ENCODE results near the gene NAA16. TPM values are rescaled to one million over a fixed set of nuclear protein-coding genes. Genes with fewer than 3 reads are reported as not detected.

The NAA16 gene
- total RNA-seq, 1 experiment from 2014 or later, result 32.4 TPM

DNA sequence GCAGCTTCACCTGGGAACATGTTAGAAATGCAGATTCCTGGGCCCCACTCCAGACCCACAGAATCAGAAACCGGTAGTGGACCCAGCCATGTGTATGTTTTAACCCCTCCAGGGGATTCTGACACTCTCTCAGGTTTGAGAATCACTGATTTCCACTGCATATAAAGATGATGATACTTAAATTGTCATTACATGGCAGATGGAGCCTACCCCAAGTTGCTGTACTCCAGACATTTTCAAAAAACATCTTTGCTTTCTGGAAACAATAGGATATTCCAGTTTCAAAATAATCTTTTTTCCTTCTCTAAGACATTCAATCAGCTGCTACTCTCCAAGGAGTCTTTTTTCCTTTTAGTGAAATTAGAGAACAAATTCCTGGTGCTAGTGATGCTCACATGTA lies 97.7 kb downstream of the NAA16 start:
- Mint-ChIP-seq H3K9me3 (ENCODE audit: unreplicated experiment) (no peaks in the 10 kb centered on the region), H3K27me3 (ENCODE audit: insufficient read depth, unreplicated experiment) (no peaks in the 10 kb centered on the region), H3K4me1 (ENCODE audit: low read depth, unreplicated experiment) (no peaks in the 10 kb centered on the region), H3K36me3 (ENCODE audit: insufficient read depth, unreplicated experiment) (no peaks in the 10 kb centered on the region), H3K4me3 (ENCODE audit: unreplicated experiment) (no peak overlapping the region), H3K27ac (ENCODE audit: unreplicated experiment) (no peak overlapping the region)
- H3K4me3 ChIP-seq (ENCODE audit: low read depth, low read length), result no peak overlapping the region
- H3K36me3 ChIP-seq (ENCODE audit: control insufficient read depth, insufficient read depth, low read length), result no peaks in the 10 kb centered on the region
- POLR2A ChIA-PET, result no interaction called here
- H3K9me3 ChIP-seq, result no peaks in the 10 kb centered on the region
- no TSS peak for BruUV-seq (replicated peaks)
- H3K4me1 ChIP-seq, result 0 out of 2 replicates have a peak, but pooled peaks cover 4% of the 10 kb centered on the region
- H3K27me3 ChIP-seq (replicated peaks; ENCODE audit: control insufficient read depth, insufficient read depth, low read length), result no peaks in the 10 kb centered on the region
- TF ChIP-seq, protein P1, sequence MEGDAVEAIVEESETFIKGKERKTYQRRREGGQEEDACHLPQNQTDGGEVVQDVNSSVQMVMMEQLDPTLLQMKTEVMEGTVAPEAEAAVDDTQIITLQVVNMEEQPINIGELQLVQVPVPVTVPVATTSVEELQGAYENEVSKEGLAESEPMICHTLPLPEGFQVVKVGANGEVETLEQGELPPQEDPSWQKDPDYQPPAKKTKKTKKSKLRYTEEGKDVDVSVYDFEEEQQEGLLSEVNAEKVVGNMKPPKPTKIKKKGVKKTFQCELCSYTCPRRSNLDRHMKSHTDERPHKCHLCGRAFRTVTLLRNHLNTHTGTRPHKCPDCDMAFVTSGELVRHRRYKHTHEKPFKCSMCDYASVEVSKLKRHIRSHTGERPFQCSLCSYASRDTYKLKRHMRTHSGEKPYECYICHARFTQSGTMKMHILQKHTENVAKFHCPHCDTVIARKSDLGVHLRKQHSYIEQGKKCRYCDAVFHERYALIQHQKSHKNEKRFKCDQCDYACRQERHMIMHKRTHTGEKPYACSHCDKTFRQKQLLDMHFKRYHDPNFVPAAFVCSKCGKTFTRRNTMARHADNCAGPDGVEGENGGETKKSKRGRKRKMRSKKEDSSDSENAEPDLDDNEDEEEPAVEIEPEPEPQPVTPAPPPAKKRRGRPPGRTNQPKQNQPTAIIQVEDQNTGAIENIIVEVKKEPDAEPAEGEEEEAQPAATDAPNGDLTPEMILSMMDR (IDR thresholded peaks at IDR 0.05; ENCODE audit: insufficient read depth in 1 of 2, low read depth in 1 of 2, low read length in 1 of 2, severe bottlenecking in 1 of 2, unreplicated experiment in 1 of 2), result no peak
- CTCF ChIA-PET, result interaction anchor here (1.1 kb wide), 1 partner anchor 244 kb away, joined by 5 read pairs; no protein-coding TSS in a partner anchor
- no peak for DNase-seq
- intact Hi-C loops (cut with micrococcal nuclease; ENCODE audit: unreplicated experiment), result no loop called here

- no peaks in the 10 kb centered on the region for H3K27me3 ChIP-seq (replicated peaks; ENCODE audit: control insufficient read depth, insufficient read depth, low read length)
- no peak overlapping the region for H3K27ac Mint-ChIP-seq (ENCODE audit: unreplicated experiment)
- DNase-seq, result no peak
- intact Hi-C loops (cut with micrococcal nuclease; ENCODE audit: unreplicated experiment), result loop anchor here (2.0 to 10.0 kb wide), 3 partner anchors 47 to 805 kb away; partner anchors contain the start of gene RGCC
- ChIA-PET POLR2A (no interaction called here), CTCF (interaction anchor here (0.6 to 1.1 kb wide), 3 partner anchors 138 to 259 kb away, joined by 3 to 5 read pairs (median 4); no protein-coding TSS in a partner anchor)
- no TSS peak for BruUV-seq (replicated peaks)
- 0 out of 2 replicates have a peak, but pooled peaks cover 4% of the 10 kb centered on the region for H3K4me1 ChIP-seq
- H3K4me3 ChIP-seq (ENCODE audit: low read depth, low read length), result no peak overlapping the region
- TF ChIP-seq, protein P1 (IDR thresholded peaks at IDR 0.05; ENCODE audit: insufficient read depth in 1 of 2, low read depth in 1 of 2, low read length in 1 of 2, severe bottlenecking in 1 of 2, unreplicated experiment in 1 of 2), result no peak
- no peaks in the 10 kb centered on the region for H3K36me3 ChIP-seq (ENCODE audit: control insufficient read depth, insufficient read depth, low read length)
- no peaks in the 10 kb centered on the region for H3K27me3 Mint-ChIP-seq (ENCODE audit: insufficient read depth, unreplicated experiment)
- no peaks in the 10 kb centered on the region for H3K9me3 ChIP-seq
- no peak overlapping the region for H3K4me3 Mint-ChIP-seq (ENCODE audit: unreplicated experiment)
- H3K36me3 Mint-ChIP-seq (ENCODE audit: insufficient read depth, unreplicated experiment), result no peaks in the 10 kb centered on the region
- H3K4me1 Mint-ChIP-seq (ENCODE audit: low read depth, unreplicated experiment), result no peaks in the 10 kb centered on the region
- no peaks in the 10 kb centered on the region for H3K9me3 Mint-ChIP-seq (ENCODE audit: unreplicated experiment)
Observed at GRCh38 chr13:41409611-41410010, 98.5 kb downstream of the NAA16 start.

DNA sequence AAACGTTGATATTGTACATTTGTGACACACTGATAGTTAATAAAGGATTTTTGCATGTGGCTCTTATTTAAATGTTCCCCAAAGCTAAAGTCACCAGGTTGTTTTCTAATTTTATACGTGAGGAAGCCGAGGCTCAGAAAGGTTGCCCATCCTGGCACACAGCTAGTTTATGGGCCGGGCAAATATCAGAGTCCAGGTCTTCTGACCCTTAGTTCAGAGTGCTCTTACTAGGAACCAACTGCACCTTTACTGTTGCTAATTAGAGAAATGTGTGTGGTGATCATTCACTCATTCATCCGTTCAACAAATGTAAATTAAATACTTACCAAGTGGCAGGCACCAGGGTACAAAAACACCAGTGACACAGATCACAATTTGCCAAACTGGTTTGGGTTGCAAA lies 100.0 kb downstream of the NAA16 start:
- H3K27me3 ChIP-seq (replicated peaks; ENCODE audit: control insufficient read depth, insufficient read depth, low read length), result no peaks in the 10 kb centered on the region
- ChIA-PET CTCF (interaction anchor here (1.3 to 1.9 kb wide), 2 partner anchors 237 to 242 kb away, joined by 8 to 28 read pairs; no protein-coding TSS in a partner anchor), POLR2A (no interaction called here)
- intact Hi-C loops (cut with micrococcal nuclease; ENCODE audit: unreplicated experiment), result loop anchor here (1.0 to 10.0 kb wide), 6 partner anchors 46 to 804 kb away; partner anchors contain the start of gene RGCC
- H3K36me3 Mint-ChIP-seq (ENCODE audit: insufficient read depth, unreplicated experiment), result no peaks in the 10 kb centered on the region
- H3K9me3 Mint-ChIP-seq (ENCODE audit: unreplicated experiment), result no peaks in the 10 kb centered on the region
- H3K36me3 ChIP-seq (ENCODE audit: control insufficient read depth, insufficient read depth, low read length), result no peaks in the 10 kb centered on the region
- no peak overlapping the region for H3K4me3 Mint-ChIP-seq (ENCODE audit: unreplicated experiment)
- TF ChIP-seq, protein P1 (IDR thresholded peaks at IDR 0.05; ENCODE audit: insufficient read depth in 1 of 2, low read depth in 1 of 2, low read length in 1 of 2, severe bottlenecking in 1 of 2, unreplicated experiment in 1 of 2), result no peak
- H3K4me1 Mint-ChIP-seq (ENCODE audit: low read depth, unreplicated experiment), result no peaks in the 10 kb centered on the region
- no peaks in the 10 kb centered on the region for H3K9me3 ChIP-seq
- BruUV-seq (replicated peaks), result no TSS peak
- no peak overlapping the region for H3K4me3 ChIP-seq (ENCODE audit: low read depth, low read length)
- H3K27me3 Mint-ChIP-seq (ENCODE audit: insufficient read depth, unreplicated experiment), result no peaks in the 10 kb centered on the region
- H3K4me1 ChIP-seq, result 0 out of 2 replicates have a peak, but pooled peaks cover 4% of the 10 kb centered on the region
- no peak overlapping the region for H3K27ac Mint-ChIP-seq (ENCODE audit: unreplicated experiment)
- DNase-seq, result no peak

Data from Caco-2 (cell line).